Gastroesophageal sphincter (tissue), 3 donors: ENCODE measurements around the gene ELK4.

Experiments used
- CTCF ChIP-seq, 4 experiments: fragments of 200-600 bp in 2 of 4; fragments of 450-650 bp in 2 of 4; sonication (generic) in 1 of 4; IDR thresholded peaks; one replicate each; pipeline ENCODE4 v1.5.1; 2017 to 2019; ENCODE audit warnings: antibody characterized with exemption in 4 of 4, mild to moderate bottlenecking in 2 of 4, moderate library complexity in 2 of 4
- EP300 ChIP-seq: sonication (generic); formaldehyde crosslinking; IDR thresholded peaks from one replicate; pipeline ENCODE4 v1.6.1; 2017; ENCODE audit warnings: antibody characterized with exemption, mild to moderate bottlenecking
- POLR2A ChIP-seq, 2 donors: fragments of 450-650 bp; IDR thresholded peaks; one replicate each; pipeline ENCODE4 v1.6.1; 2017; ENCODE audit warnings: antibody characterized with exemption in 2 of 2, mild to moderate bottlenecking in 2 of 2, moderate library complexity in 1 of 2
- POLR2AphosphoS5 ChIP-seq: sonication (generic); formaldehyde crosslinking; IDR thresholded peaks from one replicate; pipeline ENCODE4 v1.6.1; 2017; ENCODE audit warnings: antibody characterized with exemption

DNA sequence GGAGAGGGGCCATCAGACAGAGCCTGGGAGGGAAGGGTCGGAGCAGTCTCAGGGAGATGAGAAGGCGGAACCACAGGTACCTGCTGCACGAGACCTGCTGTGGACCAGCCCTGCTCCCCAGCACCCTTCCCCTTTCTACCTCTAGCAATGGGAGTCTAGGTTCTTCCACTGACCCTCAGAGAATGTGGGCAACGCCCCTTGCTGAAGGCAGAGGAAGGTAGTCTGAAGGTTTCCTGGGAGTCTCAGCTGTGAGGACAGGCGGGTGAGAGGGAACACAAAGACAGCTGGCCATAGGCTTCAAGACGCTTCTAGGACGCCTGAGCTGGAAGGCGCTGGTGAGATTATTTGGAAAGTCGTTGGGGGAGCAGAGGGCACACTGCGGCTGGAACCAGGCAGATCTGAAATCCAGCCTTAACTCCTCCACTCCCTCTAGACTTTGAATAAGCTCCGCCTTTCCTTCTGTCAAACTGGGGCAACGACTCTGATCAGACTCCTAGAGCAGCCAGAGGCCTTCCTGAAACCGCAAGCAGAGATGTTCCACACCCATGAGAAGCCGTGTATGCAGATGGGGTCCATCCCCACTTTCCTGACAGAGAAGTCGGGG, 30.4 kb upstream of the ELK4 start:
- TF ChIP-seq POLR2AphosphoS5 (no peak), CTCF (IDR thresholded peaks at IDR 0.05) (no peak), POLR2A (IDR thresholded peaks at IDR 0.05) (no peak), EP300 (no peak)
